HG03520 (cell line): ENCODE measurements around the gene FBN1.
A peak's percentile ranks its signal among the peaks of the same experiment; 100 is the strongest.

Experiments
- ATAC-seq: cut with Tn5 transposase; IDR thresholded peaks from one replicate; pipeline ENCODE4 v1.9.1; 2021; ENCODE audit warnings: mild to moderate bottlenecking, moderate library complexity; ENCODE audit not compliant: unreplicated experiment

The FBN1 gene

DNA sequence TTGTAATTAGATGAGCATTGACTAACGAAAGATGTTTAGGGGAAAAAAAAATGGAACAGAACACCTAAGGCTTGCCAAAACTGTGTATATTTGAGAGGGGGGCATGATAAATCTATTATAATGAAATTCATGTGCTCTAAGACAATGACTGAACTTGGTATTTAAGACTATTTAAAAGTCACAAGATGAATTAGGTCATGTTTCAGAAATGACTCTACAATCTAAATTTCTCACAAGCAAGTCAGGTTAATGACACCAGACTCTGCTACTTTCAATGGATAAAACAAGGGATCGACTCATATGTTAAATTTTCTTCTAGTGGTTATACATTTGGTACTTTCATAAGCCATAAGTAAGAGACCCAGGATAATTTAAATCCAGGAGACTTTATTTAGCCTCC is 235.9 kb downstream of the FBN1 start:
- ATAC-seq = no peak

DNA sequence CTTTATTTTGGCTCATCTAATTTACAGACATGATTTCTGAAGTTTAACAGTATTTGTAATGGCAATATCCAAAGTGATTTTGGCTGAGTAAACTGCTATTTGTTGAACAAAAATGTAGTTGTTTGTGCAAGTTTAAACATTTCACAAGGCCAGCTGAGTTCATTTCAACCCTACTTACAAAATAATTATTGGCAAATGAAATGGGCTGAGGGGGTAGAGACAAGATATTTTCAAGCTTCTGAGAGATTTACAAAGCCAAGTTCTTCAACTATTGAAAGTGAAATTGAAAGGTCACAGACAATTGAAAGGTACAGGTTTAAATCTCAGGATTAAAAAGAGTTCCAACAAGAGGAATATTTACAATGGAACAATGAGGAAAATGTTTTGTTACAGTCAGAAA is 237.2 kb downstream of the FBN1 start:
- ATAC-seq = no peak

DNA sequence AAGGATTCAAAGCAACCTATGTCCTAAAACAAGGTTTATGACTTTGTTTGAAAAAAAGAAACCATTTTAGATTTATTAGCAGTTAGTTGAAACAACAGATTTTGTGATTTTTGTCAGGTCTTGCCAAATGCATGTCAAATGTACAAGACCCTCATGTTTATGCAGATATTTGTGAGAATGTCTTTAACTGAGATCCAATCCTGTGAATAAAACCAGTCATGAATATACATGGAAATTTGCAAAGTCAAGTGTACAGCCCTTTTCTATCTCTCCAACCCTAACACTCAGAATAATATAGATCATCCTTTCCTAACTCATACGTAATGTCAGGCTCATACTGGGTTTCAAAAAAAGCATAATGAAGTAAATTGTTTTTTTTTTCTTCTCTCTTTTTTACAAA is 237.9 kb downstream of the FBN1 start:
- ATAC-seq = no peak

DNA sequence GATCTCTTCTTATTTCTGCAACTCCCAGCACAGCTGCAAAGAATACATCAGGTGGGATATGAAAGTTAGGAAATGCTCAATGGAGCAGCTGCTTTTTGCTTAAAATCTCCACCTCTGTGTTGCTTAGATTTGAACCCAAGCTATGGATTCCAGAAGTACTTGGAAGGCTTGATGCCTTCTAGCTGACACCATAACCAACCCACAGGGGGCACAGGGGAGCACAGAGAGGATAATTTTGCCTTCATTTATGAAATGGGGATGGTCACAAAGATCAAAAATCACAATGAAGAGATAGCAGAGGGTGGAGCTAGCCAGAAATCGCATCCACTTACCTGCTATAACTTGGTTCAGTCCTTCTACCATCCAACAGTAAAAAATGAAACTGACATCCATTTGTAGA is 238.6 kb downstream of the FBN1 start:
- ATAC-seq = no peak

DNA sequence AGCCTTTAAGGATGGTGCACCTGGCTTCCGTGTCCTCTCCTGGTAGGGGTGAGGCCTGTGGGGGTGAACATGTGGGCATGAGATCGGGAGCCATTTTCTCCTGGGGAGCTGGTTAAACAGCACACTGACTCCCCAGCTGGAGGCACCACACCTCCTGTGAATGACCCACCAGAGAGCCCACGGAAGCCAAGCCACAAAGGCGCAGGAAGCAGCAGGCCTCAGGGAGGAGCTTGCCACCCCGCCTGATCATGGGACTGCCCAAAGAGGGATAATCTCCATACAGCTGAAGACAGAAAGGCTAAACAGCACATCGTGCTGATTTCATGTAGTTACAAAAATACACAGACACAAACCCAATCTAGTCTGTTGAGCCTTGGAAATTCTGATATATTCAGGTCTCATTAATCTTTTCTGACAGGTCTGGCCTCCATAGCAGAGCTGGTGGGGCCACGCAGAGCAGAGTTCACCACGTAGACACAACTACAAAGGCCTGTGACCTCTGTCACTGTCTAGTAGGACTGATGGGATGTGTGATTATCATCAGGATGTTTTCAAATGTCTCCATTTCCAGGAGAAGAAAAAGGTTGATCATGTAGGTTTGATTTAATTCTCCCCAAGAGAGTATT is 239.1 kb downstream of the FBN1 start:
- ATAC-seq = no peak

DNA sequence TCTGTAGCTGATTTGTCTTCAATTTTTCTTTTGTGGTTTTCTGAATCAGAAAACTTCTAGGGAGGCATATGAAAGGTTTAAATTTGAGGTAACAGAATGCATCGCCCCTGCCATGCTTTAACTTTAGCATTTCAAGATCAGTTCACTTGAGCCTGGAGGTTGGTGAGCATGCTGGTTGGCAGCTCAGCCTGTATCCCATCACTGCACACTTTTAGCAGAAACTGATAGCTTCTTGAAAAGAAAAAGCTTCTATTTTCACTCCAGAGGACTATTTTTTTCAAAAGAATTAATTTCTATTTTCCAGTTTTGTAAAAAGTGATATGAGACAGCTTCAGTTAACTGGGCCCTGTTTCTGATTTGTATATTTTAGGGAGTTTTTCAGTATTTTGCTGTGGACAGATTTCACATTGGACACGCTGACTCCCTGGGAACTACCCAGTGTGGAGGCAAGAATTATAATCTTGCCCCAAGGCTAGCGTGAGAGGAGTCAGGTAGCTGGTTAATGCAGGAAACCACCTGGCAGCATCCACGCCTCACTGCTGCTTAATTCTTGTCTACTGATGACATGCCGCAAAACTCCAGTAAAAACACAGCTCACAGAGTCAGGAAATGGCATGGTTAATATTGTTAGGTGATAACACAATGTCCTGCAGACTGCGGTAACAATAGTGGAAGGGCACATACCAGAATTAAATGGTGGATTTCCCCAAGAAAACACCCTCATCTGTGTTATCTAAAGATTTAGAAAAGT is 242.9 kb downstream of the FBN1 start:
- ATAC-seq = peak; percentile 37

DNA sequence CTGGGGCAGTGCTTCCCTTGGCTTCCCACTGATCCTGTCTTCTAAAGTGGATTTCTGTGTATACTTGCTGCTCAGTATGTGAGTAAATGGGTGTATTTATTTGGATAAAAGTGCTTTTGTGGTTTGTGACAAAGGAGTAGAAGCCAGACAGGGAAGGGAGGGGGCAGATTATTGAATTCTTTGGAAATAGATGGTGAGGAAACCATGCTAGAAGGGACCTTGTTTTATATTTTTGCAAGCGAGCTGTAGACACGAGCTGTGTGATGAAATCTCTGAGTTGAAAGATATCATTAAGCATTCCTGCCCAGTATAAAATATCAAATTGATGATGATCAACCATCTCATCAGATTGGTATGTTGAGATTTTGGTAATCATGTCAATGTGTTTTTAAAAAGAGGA is 245.4 kb downstream of the FBN1 start:
- no peak for ATAC-seq

DNA sequence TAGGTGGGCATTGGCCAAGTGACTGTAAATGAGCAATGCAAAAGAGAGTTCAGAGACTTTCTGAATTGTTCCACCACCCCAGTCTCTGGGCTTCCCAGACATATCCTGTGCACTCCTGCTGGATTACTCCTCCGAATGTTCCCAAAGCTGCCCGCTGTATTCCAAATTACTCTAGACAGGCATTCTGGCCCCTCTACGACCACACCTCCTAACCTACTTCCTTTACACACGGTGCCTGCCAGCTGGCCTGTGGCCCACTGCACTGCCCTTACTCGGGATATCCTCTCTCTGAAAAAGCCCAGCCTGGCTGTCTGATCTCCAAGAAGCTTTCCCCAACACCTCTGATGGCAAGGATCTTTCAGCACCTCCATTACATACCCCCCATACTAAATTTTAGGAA is 247.7 kb downstream of the FBN1 start:
- ATAC-seq = no peak

DNA sequence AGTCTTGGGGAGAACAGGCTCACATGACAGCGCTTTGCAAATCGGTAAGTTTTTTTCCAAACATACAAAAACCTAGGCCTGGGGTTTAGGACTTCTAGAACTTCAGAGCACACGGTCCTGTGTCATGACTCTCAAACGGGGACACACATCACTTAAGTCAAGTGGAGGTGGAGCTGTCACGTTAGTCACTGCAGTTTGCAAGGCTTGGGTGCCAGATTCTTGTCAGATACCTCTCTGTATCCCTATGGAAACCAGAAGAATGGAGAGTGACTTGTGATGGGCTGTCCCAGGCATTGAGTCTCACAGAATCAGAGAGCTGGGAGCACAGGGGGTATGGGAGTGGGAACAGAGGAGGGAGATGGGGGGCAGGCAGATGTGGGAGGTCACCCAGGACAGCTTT is 249.5 kb downstream of the FBN1 start:
- ATAC-seq = no peak

DNA sequence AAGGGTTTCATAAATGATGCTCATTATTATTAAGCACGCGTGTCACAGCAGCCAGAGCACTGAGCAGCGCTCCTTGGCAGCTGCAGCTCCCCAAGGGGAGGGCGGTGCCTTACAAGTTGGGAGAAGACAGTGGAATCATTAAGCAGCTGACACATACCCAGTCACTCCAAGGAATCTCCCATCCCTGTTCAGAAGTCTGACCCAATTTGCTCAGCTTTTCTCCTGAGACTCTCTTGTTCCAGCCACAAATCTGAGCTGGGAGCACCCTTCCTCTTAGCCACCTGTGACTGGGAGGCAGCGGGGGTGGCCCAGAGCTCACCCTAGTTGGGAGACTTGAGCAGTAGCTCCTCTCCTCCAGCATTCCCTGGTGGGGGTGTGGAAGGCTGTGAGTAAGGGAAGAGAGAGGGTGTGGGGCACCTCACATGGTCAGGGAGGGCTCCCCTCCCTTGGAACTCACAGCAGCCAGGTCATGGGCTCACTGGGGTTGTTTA is 249.9 kb downstream of the FBN1 start:
- no peak for ATAC-seq

DNA sequence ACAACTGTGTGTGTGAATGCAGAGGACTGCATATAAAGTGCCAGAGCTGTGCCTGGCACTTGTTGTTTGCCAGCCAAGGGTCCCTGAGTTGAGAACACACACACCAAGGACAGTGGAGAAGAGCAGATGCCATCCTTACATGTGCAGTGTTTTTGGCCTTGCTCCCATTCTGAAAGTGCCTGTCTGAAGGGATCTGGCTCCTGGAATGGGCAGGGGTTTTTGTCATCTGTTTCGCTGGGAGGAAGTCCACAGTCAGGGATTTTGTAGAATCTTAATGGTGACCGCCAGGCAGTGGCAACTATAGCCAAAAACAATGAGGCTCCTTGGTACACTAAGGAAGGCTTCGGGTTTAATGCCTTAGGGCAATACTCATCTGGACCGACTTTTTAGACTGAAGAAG is 250.5 kb downstream of the FBN1 start:
- ATAC-seq = no peak

DNA sequence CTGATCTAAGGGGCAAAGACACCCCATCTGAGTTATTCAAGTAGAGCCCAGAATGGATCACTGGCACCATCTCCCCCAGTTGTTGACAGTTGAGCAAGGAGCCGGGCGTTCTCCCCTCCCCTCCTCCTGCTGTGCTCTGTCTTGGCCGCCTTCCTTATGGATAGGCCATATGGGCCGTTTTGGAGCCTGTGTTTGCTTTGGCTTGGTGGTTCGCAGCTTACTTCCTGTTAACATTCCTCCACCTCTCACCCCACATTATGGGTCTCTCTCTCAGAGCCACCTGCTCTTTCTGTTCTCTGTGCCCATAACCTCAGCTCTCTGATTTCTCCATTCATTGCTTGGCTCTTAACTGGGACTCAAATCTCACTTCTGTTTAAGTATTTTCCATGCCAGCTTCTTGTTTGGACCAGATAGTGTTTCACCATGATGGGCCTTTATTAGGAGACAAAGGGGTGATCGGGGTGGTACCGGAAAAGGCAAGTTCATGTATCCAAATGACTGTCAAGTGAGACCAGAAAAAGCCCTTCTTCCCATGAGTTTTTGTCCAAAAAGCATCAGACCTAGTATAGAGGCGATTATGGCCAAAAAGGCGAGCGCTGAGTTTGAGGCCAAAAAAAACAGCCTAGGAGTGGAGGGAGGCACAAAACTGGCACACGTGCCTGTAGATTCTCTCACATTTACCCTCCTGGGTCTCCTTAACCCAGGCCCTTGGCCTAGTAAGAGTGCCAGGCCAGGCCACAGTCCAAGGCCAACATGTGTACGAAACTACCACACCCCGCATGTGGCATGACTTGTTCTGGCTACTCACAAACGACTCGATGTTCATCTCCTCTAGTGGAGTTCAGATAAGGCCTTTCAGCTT is 251.6 kb downstream of the FBN1 start:
- ATAC-seq = no peak

DNA sequence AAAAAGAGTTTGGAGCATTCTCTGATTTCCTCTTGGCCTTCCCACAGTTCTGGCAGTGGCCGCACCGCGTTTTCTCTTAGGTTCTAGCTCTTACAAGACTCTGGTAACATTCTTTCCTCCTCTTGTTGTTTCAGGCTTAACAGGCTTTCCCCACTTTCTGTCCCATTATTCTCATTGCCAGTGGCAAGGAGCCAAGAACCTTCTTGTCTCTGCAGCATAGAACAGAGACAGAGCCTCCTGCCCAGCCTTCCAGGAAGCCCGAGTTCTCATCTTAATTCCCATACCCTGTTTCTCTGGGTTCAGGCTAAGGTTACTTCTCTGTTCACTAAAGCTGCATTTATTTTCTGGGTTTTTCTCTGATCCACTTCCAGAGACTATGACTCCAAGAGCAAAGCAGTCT is 253.2 kb downstream of the FBN1 start:
- no peak for ATAC-seq

DNA sequence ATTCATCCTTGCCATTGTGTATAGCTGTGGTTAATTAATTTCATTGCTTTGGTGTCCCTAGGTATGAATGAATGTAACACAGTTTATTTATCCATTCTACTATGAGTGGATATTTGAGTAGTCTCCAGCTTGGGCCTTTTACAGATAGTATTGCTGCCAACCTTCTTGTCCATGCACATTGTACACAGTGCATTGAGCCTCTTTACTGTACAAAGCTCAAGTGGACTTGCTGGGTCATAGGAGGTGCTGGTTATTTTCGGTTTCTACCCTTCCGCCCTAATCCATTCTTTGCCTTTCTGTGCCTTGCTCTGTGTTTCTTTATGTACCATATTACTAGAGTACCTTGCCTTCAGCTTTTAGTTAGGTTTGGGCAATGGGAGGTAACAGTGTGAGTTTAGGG is 253.6 kb downstream of the FBN1 start:
- ATAC-seq = no peak

DNA sequence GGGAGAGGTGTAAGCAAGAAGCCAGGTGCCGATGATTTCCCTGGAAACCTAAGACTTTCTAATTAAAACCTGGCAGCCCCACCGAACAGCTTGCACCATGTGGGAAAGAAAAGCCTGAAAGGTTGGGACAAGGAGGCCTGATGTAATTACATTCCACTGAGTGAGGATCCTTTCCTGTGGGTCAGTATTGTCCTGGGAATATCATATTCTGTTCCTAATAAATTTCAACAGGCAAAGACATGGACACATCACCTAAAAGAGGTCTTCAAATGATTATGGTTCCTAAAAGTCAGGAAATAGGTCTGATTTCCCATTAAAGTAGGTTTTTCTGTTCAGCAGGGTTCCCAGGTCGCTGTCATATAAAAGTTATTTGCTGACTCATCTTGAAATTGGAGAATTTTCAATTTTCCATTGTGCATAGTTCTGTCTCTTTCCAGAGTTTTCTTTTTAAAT is 255.8 kb downstream of the FBN1 start:
- ATAC-seq = no peak

DNA sequence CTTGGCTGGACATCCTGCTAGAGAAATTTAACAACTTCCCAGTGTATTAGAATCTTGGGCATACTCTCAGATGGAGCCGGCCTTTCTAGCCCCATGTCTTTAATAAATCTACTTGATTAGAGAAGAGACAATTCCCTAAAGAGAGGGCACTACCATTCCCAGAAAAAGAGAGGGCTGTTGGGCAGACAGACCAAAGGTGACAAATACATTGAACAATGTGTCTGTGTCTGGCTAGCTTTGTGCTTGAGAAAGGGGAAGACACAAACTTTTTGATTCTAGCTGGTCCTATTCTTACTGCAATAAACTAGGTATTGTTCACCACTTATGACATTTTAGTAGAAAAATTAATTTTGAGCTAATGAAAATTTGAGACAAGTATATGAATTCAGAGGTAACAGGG is 256.6 kb downstream of the FBN1 start:
- no peak for ATAC-seq

DNA sequence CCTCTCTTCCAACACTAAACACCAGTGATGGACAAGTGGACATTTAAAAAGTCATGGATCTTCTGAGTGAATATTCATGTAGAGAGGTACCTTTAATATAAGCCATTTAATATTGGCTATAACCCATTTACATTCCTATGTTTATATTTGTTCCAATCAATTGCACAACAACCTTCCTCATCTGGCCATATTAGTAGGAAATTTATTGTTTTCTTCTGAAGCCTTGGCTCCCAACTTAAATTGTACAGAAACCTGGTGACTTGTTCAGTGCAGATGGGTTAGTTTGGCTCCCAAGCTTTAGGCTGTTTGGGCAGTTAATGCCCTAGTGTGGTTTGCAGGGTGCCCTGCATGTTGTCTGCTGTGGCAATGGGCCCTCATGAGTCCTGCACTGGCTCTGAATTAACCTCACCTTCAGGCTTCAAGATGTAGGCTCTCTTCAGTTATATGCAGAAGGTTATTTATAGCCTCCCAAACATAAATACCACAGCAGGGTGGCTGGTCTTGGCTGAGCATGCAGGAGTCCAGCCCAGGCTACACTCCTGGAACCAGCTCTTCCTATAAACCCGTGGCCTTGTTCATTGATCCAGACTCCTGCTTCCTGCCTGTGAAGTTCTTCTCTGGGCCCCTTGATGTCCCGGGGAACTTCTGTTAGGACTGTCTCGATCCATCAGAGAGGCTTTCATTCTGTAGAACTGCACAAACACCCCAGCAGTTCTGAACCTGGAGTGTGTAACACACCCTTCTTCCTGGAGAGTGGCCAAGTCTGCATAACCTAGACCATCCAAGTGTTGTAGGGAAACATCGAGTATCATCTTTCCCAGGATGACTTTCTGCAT is 257.3 kb downstream of the FBN1 start:
- no peak for ATAC-seq

DNA sequence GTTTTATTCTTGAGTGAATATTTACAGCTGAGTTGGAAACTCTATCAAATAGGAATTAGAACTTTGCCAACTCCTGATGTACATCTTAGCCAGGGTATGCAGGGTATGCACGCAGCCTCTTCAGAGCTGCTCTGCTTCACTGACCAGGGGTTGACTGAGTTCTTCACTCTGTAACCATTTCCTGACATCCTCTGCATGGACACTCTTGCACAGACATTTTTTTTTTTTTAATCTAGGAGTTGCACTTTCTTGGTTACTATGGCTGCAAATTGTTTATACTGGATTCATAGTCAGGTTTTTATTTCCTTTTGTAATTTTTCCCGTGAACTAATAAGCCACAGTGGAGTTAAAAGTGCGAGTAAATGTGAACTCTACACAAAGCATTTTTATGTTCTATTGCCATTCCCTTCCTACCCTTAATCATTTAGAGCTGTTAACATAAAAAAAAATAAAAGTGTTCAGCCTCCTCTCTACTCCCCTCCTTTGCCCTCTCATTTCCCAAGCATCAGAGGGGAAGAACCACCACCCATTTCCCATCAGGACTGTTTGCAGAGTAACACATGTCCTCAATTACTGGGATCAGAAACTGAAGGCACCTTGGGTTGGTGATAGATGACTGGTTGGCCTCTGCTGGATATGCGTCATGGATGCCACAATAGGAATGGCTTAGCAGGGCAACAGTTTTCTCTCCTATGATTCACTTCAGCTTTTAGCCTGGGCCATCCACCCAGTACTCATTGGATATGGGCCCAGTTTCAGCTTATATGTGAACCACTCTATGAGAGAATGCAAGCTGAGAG is 260.3 kb downstream of the FBN1 start:
- no peak for ATAC-seq

DNA sequence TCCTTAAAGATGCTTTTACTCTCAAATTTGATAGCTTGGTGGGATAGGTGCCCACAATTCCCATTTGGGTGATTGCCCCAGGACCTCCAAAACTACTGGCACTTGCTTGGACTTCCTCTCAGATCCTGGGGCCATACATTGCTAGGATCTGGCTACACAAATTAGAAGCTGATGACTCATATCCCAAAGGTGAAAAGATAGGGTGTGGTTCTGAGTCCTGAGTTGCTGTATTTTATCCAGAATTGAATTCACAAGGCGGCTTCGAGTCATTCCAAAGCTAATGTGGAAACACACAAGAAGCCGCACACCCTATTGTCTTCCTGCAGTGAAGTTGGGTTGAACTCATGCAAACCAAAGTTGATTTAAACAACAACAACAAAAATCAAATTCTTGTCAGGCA is 260.9 kb downstream of the FBN1 start:
- no peak for ATAC-seq

DNA sequence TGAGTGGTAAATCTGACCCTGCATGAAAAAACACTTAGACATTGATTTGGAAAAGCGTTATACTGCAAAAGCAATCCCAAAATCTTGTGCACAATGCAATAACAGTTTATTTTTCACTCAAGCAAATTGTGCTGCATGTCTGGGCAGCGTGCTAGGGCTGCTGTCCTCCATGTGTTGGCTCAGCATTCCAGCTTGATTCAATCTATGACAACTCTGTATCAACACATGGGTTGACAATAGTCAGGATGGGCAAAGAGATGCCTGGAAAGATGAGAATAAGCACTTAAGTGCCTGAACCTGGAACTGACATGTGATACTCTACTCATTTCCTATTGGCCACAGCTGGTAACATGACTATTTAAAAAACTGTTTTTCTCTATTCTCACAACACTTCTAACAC is 262.5 kb downstream of the FBN1 start:
- no peak for ATAC-seq
